Nephron (organoid): ENCODE data around the gene LPP.

Experiments
- H3K27ac Mint-ChIP-seq, 3 experiments: 2 replicates each; pipeline ENCODE4 v1.8.0; 2020; ENCODE audit warnings: mixed read lengths in 3 of 3, mild to moderate bottlenecking in 2 of 3, moderate library complexity in 1 of 3
- H3K27me3 Mint-ChIP-seq: 2 replicates; pipeline ENCODE4 v1.8.0; 2021; ENCODE audit warnings: low read depth, mild to moderate bottlenecking, moderate library complexity, mixed read lengths
- H3K36me3 Mint-ChIP-seq: 2 replicates; pipeline ENCODE4 v1.8.0; 2020; ENCODE audit warnings: low read depth, mixed read lengths
- H3K4me1 Mint-ChIP-seq: 2 replicates; pipeline ENCODE4 v1.8.0; 2020; ENCODE audit warnings: mixed read lengths
- H3K4me3 Mint-ChIP-seq, 3 experiments: 2 replicates each; pipeline ENCODE4 v1.8.0; 2020; ENCODE audit warnings: mild to moderate bottlenecking in 3 of 3, mixed read lengths in 3 of 3, moderate library complexity in 2 of 3
- H3K9me3 Mint-ChIP-seq: 2 replicates; pipeline ENCODE4 v1.8.0; 2020; ENCODE audit warnings: mixed read lengths
- TF ChIP-seq, protein P1 (sequence below), 3 experiments: fragments of 200-600 bp; sonication (generic); IDR thresholded peaks; one replicate each; pipeline ENCODE4 v1.5.0; 2021; ENCODE audit warnings: antibody characterized with exemption in 3 of 3; ENCODE audit not compliant: unreplicated experiment in 3 of 3

Gene LPP

GRCh38 chr3:188287762-188288505, 134.0 kb downstream of the LPP start:
- H3K4me1 Mint-ChIP-seq = peaks cover 16% of the 10 kb centered on the region
- H3K4me3 Mint-ChIP-seq = no peak overlapping the region
- no peak overlapping the region for H3K27ac Mint-ChIP-seq
- no peaks in the 10 kb centered on the region for H3K27me3 Mint-ChIP-seq
- TF ChIP-seq, protein P1, sequence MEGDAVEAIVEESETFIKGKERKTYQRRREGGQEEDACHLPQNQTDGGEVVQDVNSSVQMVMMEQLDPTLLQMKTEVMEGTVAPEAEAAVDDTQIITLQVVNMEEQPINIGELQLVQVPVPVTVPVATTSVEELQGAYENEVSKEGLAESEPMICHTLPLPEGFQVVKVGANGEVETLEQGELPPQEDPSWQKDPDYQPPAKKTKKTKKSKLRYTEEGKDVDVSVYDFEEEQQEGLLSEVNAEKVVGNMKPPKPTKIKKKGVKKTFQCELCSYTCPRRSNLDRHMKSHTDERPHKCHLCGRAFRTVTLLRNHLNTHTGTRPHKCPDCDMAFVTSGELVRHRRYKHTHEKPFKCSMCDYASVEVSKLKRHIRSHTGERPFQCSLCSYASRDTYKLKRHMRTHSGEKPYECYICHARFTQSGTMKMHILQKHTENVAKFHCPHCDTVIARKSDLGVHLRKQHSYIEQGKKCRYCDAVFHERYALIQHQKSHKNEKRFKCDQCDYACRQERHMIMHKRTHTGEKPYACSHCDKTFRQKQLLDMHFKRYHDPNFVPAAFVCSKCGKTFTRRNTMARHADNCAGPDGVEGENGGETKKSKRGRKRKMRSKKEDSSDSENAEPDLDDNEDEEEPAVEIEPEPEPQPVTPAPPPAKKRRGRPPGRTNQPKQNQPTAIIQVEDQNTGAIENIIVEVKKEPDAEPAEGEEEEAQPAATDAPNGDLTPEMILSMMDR (IDR thresholded peaks at IDR 0.05; ENCODE audit: unreplicated experiment in 3 of 3) = no peak
- no peaks in the 10 kb centered on the region for H3K9me3 Mint-ChIP-seq
- peaks cover 6% of the 10 kb centered on the region for H3K36me3 Mint-ChIP-seq

GRCh38 chr3:188292251-188292650, 138.3 kb downstream of the LPP start:
- peaks cover 6% of the 10 kb centered on the region for H3K36me3 Mint-ChIP-seq
- H3K9me3 Mint-ChIP-seq = no peaks in the 10 kb centered on the region
- no peaks in the 10 kb centered on the region for H3K27me3 Mint-ChIP-seq
- no peak overlapping the region for H3K4me3 Mint-ChIP-seq
- no peak overlapping the region for H3K27ac Mint-ChIP-seq
- peaks cover 28% of the 10 kb centered on the region for H3K4me1 Mint-ChIP-seq
- TF ChIP-seq, protein P1 (IDR thresholded peaks at IDR 0.05; ENCODE audit: unreplicated experiment in 3 of 3) = no peak

DNA sequence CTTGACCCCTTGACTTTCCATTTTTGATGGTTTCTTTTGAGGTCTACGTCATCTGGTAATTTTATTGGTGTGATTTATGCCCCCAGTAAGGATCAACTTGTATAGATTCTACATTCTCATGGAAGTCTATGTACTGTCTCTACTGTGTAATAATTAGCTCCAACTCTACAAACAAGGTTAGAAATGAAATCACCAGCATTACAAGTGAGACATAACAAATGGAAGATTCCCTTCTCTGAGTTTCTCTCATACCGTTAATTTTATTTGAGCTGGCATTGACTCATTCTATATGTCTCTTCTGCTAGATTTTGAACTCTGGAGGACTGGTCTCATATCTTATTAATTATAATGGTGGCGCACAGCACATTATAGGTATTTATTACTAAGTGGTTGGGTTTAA, 138.9 kb downstream of the LPP start:
- Mint-ChIP-seq H3K4me1 (peaks cover 34% of the 10 kb centered on the region), H3K36me3 (peaks cover 6% of the 10 kb centered on the region), H3K4me3 (no peak overlapping the region), H3K27ac (no peak overlapping the region), H3K9me3 (no peaks in the 10 kb centered on the region), H3K27me3 (no peaks in the 10 kb centered on the region)
- TF ChIP-seq, protein P1 (IDR thresholded peaks at IDR 0.05; ENCODE audit: unreplicated experiment in 3 of 3) = no peak

GRCh38 chr3:188294113-188294512, 140.2 kb downstream of the LPP start:
- TF ChIP-seq, protein P1 (IDR thresholded peaks at IDR 0.05; ENCODE audit: unreplicated experiment in 3 of 3) = no peak
- peaks cover 40% of the 10 kb centered on the region for H3K4me1 Mint-ChIP-seq
- H3K27ac Mint-ChIP-seq = no peak overlapping the region
- peaks cover 6% of the 10 kb centered on the region for H3K36me3 Mint-ChIP-seq
- H3K9me3 Mint-ChIP-seq = no peaks in the 10 kb centered on the region
- H3K4me3 Mint-ChIP-seq = no peak overlapping the region
- H3K27me3 Mint-ChIP-seq = no peaks in the 10 kb centered on the region

DNA sequence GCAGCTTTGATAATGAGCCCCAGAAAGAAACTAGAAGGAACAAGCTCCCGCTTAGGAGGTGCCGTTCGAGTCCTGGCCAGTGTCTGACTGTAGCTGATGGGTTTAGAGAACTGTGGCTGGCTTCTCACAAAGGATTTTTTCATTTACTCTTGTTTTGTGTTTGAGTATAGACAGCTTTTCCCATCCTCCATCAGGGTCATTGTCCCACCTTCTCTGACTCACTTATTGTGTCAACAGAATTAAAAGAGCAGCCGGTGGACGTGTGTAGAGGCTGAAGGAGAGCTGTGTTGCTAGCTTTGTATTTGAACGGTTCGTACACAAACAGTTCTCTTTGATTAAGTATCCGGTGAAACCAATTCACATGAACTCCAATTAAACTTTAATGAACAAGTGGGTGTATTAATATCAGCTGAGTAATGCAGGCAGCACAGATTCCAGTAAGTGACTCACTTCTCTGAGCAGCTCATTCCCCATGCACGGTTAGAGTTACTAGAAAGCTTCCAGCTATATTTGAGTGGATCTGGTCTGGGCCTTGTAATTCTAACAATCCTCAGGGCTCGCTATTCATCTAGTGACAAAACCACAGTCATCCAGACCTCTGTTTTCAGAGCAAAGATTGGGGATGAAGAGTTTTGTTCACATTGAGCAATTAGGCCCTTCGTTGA, 141.0 kb downstream of the LPP start:
- H3K36me3 Mint-ChIP-seq = peaks cover 6% of the 10 kb centered on the region
- TF ChIP-seq, protein P1 (IDR thresholded peaks at IDR 0.05; ENCODE audit: unreplicated experiment in 3 of 3) = no peak
- no peaks in the 10 kb centered on the region for H3K27me3 Mint-ChIP-seq
- no peak overlapping the region for H3K4me3 Mint-ChIP-seq
- H3K4me1 Mint-ChIP-seq = peaks cover 44% of the 10 kb centered on the region
- peak overlapping the region in 2 of 3 experiments; percentile 50 to 56 for H3K27ac Mint-ChIP-seq
- H3K9me3 Mint-ChIP-seq = no peaks in the 10 kb centered on the region
